Karpas-422 (cell line): ENCODE data around the gene MMP26. TPM values are rescaled to one million over a fixed set of nuclear protein-coding genes. Genes with fewer than 3 reads are reported as not detected.
"Not testable (repeated sequence)": the region's sequence is repeated elsewhere in the genome, so short reads cannot be mapped to it uniquely, and the experiment has no call there.

ENCODE experiments used
- DNase-seq: peaks from one replicate; pipeline ENCODE4 v3.0.0-alpha.2; 2015
- H2AFZ ChIP-seq: fragments of 200-600 bp; sonication (generic); 2 replicates; pipeline ENCODE4 v1.6.1; 2014; ENCODE audit warnings: antibody characterized with exemption, low read length, mixed read lengths
- H3K27ac ChIP-seq: fragments of 200-600 bp; sonication (generic); 2 replicates; pipeline ENCODE4 v1.5.1; 2014; ENCODE audit warnings: mild to moderate bottlenecking, low read length, moderate library complexity
- H3K27me3 ChIP-seq: fragments of 200-600 bp; sonication (generic); 2 replicates; pipeline ENCODE4 v1.6.1; 2014; ENCODE audit warnings: low read length, mixed read lengths
- H3K36me3 ChIP-seq: fragments of 200-600 bp; sonication (generic); 2 replicates; pipeline ENCODE4 v1.6.1; 2014; ENCODE audit warnings: low read length, mixed read lengths; ENCODE audit not compliant: insufficient read depth
- H3K4me1 ChIP-seq: fragments of 200-600 bp; sonication (generic); 2 replicates; pipeline ENCODE4 v1.6.1; 2014; ENCODE audit warnings: mild to moderate bottlenecking, low read length, mixed read lengths
- H3K4me2 ChIP-seq: fragments of 200-600 bp; sonication (generic); 2 replicates; pipeline ENCODE4 v1.6.1; 2014; ENCODE audit warnings: low read length, low read depth, mild to moderate bottlenecking; ENCODE audit not compliant: poor library complexity, severe bottlenecking
- H3K4me3 ChIP-seq: fragments of 200-600 bp; sonication (generic); 2 replicates; pipeline ENCODE4 v1.5.1; 2014; ENCODE audit warnings: mild to moderate bottlenecking, antibody characterized with exemption, low read length, mixed read lengths
- H3K79me2 ChIP-seq: fragments of 200-600 bp; sonication (generic); 2 replicates; pipeline ENCODE4 v1.6.1; 2014; ENCODE audit warnings: mild to moderate bottlenecking, low read length, mixed read lengths
- H3K9ac ChIP-seq: fragments of 200-600 bp; sonication (generic); 2 replicates; pipeline ENCODE4 v1.6.0; 2014; ENCODE audit warnings: low read length
- H3K9me2 ChIP-seq: fragments of 200-600 bp; sonication (generic), shearing (Covaris generic); replicated peaks from 2 replicates; pipeline ENCODE4 v1.6.0; 2014; ENCODE audit warnings: mild to moderate bottlenecking, low read length, moderate library complexity; ENCODE audit not compliant: insufficient read depth
- H3K9me3 ChIP-seq: fragments of 300-700, 200-600 bp; sonication (generic); 2 replicates; pipeline ENCODE4 v1.6.1; 2014; ENCODE audit warnings: low read length, mixed read lengths
- H4K20me1 ChIP-seq: fragments of 200-600 bp; sonication (generic); 2 replicates; pipeline ENCODE4 v1.6.1; 2014; ENCODE audit warnings: mild to moderate bottlenecking, antibody characterized with exemption, low read length, low read depth; ENCODE audit not compliant: insufficient read depth
- total RNA-seq: library from RNA; depleted of rRNA; stranded (reverse); fragments of >200 nt; shearing (Covaris generic); gene quantifications from 2 replicates; pipeline ENCODE4 v1.2.3, GENCODE V29; 2014; ENCODE audit warnings: low replicate concordance

The MMP26 gene
- total RNA-seq, 1 experiment from 2014 or later = not detected

- Histone ChIP-seq H3K4me3 (no peak overlapping the region), H3K36me3 (no peaks in the 10 kb centered on the region), H3K4me2 (no peak overlapping the region), H3K27ac (no peak overlapping the region), H3K9ac (no peak overlapping the region), H3K9me2 (no peaks in the 10 kb centered on the region), H3K4me1 (no peaks in the 10 kb centered on the region), H3K27me3 (no peaks in the 10 kb centered on the region), H4K20me1 (no peaks in the 10 kb centered on the region), H3K79me2 (no peaks in the 10 kb centered on the region), H2AFZ (no peak overlapping the region), H3K9me3 (no peaks in the 10 kb centered on the region)
- DNase-seq = no peak
These were observed 4.2 kb upstream of the MMP26 start for GRCh38 chr11:4700436-4700820.

DNA sequence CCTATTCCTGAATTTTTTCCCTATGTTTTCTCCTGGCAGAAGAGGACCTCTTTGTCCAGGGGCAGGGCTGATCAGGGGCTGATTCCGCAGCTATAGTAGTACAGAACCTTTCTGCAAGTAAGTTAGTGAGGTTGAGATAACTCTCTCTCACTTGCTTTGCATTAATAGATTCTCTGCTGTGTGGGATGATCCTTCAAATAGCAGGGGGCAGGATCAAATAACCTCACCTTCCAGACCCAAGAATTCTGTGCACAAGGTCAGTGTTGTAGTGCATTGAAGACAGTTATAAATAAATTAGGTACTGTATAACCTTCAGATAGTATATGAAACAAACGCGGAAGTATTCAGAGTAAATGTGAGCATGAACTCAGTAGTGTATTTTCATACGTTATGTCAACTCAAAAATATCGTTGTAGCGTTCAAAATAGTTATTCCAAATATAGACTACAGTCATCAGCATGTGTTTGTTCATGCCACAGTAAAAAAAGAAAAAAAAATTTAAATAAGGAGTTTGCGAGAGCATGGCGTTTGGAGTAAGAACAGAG is 278 bp downstream of the MMP26 start:
- Histone ChIP-seq H3K4me1 (no peaks in the 10 kb centered on the region), H3K36me3 (no peaks in the 10 kb centered on the region), H2AFZ (no peak overlapping the region), H3K79me2 (no peaks in the 10 kb centered on the region), H4K20me1 (no peaks in the 10 kb centered on the region), H3K27me3 (no peaks in the 10 kb centered on the region), H3K4me3 (no peak overlapping the region), H3K9ac (no peak overlapping the region), H3K27ac (no peak overlapping the region), H3K9me2 (no peaks in the 10 kb centered on the region), H3K9me3 (no peaks in the 10 kb centered on the region), H3K4me2 (no peak overlapping the region)
- DNase-seq = no peak

DNA sequence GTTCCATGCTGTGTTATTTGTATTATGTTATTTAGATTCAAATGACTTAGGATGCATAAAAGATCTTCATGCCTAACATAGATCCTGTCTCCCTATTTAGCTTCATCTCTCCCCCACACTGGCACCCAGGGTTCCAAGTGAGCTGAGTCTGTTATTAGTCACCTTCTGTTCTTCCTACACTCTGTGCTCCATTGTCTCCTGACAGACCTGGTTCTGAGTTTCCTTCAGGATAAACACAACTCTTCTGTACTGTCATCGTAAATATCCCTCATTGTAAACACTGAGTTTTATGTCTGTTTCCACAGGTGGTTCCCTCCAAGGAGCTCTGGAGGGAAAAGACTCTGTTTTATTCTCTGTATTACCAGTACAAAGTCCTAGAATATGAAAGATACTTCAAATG is 8.7 kb downstream of the MMP26 start:
- Histone ChIP-seq H3K4me3 (no peak overlapping the region), H3K79me2 (no peaks in the 10 kb centered on the region), H3K9me2 (no peaks in the 10 kb centered on the region), H3K9me3 (no peaks in the 10 kb centered on the region), H3K27me3 (0 out of 2 replicates have a peak, but pooled peaks cover 2% of the 10 kb centered on the region), H3K4me1 (no peaks in the 10 kb centered on the region), H3K4me2 (no peak overlapping the region), H3K27ac (no peak overlapping the region), H4K20me1 (no peaks in the 10 kb centered on the region), H3K9ac (no peak overlapping the region), H3K36me3 (no peaks in the 10 kb centered on the region), H2AFZ (no peak overlapping the region)
- DNase-seq = no peak

GRCh38 chr11:4714300-4714699 is 9.7 kb downstream of the MMP26 start:
- Histone ChIP-seq H3K79me2 (no peaks in the 10 kb centered on the region), H3K27me3 (0 out of 2 replicates have a peak, but pooled peaks cover 2% of the 10 kb centered on the region), H3K9me2 (no peaks in the 10 kb centered on the region), H2AFZ (no peak overlapping the region), H3K4me1 (no peaks in the 10 kb centered on the region), H4K20me1 (no peaks in the 10 kb centered on the region), H3K4me2 (no peak overlapping the region), H3K27ac (no peak overlapping the region), H3K4me3 (no peak overlapping the region), H3K9ac (no peak overlapping the region), H3K36me3 (no peaks in the 10 kb centered on the region), H3K9me3 (no peaks in the 10 kb centered on the region)
- DNase-seq = no peak

- H3K27me3 ChIP-seq, DNase-seq, H3K4me2 ChIP-seq, H4K20me1 ChIP-seq, H3K4me3 ChIP-seq, H3K4me1 ChIP-seq, H3K36me3 ChIP-seq, H3K79me2 ChIP-seq, H2AFZ ChIP-seq, H3K9ac ChIP-seq, H3K9me3 ChIP-seq, H3K9me2 ChIP-seq, H3K27ac ChIP-seq: not testable (repeated sequence)
These were observed 18.3 kb downstream of the MMP26 start for GRCh38 chr11:4722616-4723534.

DNA sequence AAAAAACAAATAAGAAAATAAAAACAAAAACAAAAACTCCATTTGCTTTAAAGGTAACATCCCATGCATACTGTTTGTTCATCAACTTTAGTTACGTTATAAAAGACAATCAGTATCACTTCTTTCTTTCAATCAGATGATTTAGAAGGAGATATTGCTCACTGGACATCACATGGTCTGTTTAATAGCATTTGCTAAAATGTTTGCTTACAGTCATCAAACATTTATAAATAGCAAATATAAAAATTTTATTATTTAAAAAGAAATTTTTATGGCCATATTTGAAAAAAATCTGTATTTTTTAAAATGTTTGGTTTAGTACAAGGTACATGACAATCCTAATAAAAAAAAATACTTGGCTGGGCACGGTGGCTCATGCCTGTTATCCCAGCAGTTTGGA is 22.6 kb downstream of the MMP26 start:
- Histone ChIP-seq H4K20me1 (no peaks in the 10 kb centered on the region), H3K27me3 (no peaks in the 10 kb centered on the region), H3K79me2 (no peaks in the 10 kb centered on the region), H3K4me3 (no peak overlapping the region), H3K9me3 (no peaks in the 10 kb centered on the region), H3K36me3 (no peaks in the 10 kb centered on the region), H3K9ac (no peak overlapping the region), H3K4me1 (no peaks in the 10 kb centered on the region), H3K27ac (no peak overlapping the region), H2AFZ (no peak overlapping the region), H3K4me2 (no peak overlapping the region), H3K9me2 (no peaks in the 10 kb centered on the region)
- DNase-seq = no peak

DNA sequence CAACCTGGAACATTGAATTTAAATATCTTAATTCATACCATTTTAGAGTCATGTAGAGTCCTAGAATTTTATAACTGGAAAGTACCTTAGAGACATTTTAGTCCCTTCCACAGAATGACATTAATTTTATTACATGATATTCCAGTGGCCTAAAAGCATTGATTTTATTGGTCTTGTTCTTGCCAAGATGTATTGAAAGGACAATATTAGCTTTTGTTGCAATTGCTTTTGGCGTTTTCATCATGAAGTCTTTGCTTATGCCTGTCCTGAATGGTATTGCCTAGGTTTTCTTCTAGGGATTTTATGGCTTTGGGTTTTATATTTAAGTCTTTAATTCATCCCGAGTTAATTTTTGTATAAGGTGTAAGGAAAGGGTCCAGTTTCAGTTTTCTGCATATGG is 36.2 kb downstream of the MMP26 start:
- Histone ChIP-seq H3K27me3 (no peaks in the 10 kb centered on the region), H3K4me1 (no peaks in the 10 kb centered on the region), H3K9me2 (no peaks in the 10 kb centered on the region), H2AFZ (no peak overlapping the region), H3K9ac (no peak overlapping the region), H3K9me3 (no peaks in the 10 kb centered on the region), H3K4me3 (no peak overlapping the region), H3K36me3 (no peaks in the 10 kb centered on the region), H3K79me2 (no peaks in the 10 kb centered on the region), H3K27ac (no peak overlapping the region), H4K20me1 (no peaks in the 10 kb centered on the region), H3K4me2 (no peak overlapping the region)
- DNase-seq = no peak

GRCh38 chr11:4748438-4748837 is 43.9 kb downstream of the MMP26 start:
- H3K79me2 ChIP-seq = no peaks in the 10 kb centered on the region

More at GRCh38 chr11:4748438-4748837, 43.9 kb downstream of the MMP26 start:
- no peaks in the 10 kb centered on the region for H3K9me3 ChIP-seq
- no peak overlapping the region for H3K4me3 ChIP-seq
- no peak overlapping the region for H2AFZ ChIP-seq
- no peak for DNase-seq
- no peaks in the 10 kb centered on the region for H3K27me3 ChIP-seq
- no peaks in the 10 kb centered on the region for H3K9me2 ChIP-seq
- no peak overlapping the region for H3K4me2 ChIP-seq
- H3K4me1 ChIP-seq = no peaks in the 10 kb centered on the region
- no peaks in the 10 kb centered on the region for H3K36me3 ChIP-seq
- H3K27ac ChIP-seq = no peak overlapping the region
- H4K20me1 ChIP-seq = no peaks in the 10 kb centered on the region
- H3K9ac ChIP-seq = no peak overlapping the region
